Activated CD4-positive, CD25-positive, alpha-beta regulatory T cell treated with anti-CD3 and anti-CD28 coated beads, Interleukin-2, amount 50 U/mL, for 24 hours (primary cell): ENCODE results near the gene SPRED2.

Source experiments
- ATAC-seq, 2 donors: fragments of 150-1000 bp; cut with Tn5 transposase; one replicate each; pipeline ENCODE4 v1.10.0; 2021; ENCODE audit warnings: mild to moderate bottlenecking in 1 of 2, moderate library complexity in 1 of 2

Gene SPRED2, protein sequence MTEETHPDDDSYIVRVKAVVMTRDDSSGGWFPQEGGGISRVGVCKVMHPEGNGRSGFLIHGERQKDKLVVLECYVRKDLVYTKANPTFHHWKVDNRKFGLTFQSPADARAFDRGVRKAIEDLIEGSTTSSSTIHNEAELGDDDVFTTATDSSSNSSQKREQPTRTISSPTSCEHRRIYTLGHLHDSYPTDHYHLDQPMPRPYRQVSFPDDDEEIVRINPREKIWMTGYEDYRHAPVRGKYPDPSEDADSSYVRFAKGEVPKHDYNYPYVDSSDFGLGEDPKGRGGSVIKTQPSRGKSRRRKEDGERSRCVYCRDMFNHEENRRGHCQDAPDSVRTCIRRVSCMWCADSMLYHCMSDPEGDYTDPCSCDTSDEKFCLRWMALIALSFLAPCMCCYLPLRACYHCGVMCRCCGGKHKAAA

DNA sequence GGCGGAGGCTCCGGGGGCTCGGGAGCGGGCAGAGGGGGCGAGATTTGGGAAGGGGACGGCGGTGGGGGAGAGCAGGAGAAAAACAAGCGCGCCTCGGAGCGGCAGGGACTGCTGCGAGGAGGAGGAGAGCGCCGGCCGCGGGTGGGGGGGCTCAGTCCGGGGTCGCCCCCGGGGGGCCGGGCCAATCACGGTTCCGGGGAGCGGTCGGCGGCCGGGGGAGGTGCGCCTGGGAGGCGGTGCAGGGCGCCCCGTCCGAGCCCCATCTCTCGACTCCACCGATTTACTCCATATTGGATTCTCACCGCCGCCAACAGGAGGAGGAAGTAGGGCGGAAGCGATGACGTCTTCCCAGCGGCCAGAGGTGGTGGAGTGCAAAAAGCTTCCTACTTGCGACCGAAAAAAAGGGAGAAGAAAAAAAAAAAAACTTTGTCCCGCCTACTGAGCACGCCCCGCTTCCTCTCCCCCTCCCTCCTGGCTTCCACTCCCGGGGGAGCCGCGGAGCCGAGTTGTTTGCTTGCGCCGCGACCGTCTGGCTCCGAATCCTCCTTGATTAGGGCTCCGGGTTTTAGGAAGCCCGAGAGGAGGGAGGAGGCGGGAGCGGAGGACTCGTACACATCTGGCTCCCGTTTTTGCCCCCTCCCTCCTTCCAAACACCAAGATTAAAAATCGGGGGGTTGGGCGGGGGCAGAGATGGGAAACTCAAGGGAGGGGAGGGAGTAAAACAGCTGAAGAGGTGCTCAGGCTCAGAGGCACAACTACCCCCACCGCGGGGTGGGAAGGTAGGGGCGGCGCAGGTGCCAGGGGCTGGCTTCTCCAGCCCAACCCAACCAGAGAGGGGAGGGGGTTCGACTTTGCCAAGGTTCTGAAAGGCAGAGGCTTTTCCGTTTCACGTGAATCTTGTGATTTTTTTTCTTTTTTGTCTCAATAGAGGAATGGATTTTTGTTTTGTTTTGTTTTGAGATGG lies at the start of gene SPRED2:
TSS of gene SPRED2 (minus strand) at position 373 of the 964 bp plus-strand sequence. CDS start 612 bp downstream, outside the sequence.
- peak; percentile 44 for ATAC-seq

DNA sequence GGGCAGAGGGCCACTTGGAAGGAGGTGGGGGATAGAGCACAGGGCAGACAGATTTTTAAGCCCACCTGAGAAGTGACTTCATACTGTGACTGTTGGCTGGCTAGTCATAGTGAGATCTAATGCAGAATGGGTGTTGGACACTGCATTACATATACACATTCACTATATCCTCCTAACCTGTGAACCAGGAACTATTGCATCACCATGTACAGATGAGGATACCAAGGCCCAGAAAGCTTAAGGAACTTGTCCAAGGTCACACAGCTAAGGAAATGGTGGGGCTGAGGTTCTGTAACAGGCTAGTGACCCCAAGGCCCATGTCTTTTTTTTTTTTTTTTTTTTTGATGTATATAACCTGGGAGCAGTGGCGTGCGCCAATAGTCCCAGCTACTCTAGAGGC lies 49.6 kb upstream of the SPRED2 start:
- ATAC-seq, result no peak

DNA sequence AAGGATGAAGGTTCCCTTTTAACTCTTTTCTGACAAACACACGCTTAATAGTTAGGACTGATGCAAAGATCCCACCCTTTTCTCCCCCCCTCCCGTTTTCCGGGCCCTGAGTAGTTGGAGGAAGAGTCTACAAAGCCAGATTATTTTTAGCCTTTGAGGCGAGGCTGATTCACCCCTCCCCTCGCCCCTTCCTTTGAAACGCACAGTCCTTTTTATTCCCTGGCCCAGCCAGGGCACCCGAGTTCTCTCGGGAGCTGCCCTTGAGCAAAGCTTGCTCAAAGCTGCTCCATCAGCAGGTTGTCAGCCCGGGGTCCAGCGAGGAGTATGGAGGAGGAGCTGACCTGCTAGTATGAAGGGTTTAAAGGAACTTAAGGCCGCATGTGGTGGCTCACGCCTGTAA lies 47.1 kb upstream of the SPRED2 start:
- no peak for ATAC-seq

DNA sequence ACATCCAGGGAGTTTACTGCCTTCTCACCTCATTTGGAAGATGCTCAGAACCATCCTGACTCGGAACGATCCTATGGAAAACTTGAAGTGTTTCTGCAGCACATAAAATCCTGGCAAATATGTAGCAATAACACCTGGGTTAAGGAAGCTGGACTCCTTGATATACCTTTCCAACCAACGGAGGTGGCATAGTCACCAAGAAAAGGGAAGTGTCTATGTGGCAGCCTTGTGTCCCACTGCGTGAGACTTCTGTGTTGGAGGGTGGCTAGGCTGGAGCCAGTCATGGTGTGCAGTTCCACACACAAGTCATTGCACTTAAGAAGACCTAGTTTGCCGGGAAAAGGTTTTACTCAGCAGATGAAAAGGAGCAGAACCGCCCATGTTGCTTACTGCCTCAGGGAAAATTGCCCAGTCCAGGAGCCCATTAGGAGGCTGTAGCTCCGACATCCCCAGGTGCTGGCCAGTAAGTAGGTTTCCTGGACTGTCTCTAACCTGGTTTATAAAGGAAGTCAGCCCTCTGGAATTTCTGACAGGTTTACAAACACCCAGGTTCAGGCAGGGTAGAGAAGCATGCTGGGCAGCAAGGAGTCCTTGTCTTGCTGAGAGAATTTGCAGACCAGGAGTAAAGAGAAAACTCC lies 46.2 kb upstream of the SPRED2 start:
- ATAC-seq, result no peak

DNA sequence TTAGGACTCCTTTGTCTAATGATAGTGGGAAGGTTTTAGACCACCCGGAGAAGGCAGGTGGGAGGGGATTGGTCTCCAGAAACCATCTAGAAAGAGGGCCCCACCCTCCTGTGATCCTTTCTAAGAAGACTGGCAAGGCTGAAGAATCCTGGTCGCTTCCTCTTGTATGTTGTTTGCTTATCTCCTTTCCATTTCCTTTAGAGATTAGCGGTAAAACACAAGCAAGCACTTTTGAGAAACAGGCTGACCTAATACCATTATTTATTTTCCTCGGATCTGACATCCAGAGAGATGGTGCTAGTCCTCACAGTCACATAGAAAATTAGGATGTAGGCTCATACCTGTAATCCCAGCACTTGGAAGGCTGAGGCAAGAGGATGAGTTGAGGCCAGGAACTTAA lies 45.2 kb upstream of the SPRED2 start:
- no peak for ATAC-seq

DNA sequence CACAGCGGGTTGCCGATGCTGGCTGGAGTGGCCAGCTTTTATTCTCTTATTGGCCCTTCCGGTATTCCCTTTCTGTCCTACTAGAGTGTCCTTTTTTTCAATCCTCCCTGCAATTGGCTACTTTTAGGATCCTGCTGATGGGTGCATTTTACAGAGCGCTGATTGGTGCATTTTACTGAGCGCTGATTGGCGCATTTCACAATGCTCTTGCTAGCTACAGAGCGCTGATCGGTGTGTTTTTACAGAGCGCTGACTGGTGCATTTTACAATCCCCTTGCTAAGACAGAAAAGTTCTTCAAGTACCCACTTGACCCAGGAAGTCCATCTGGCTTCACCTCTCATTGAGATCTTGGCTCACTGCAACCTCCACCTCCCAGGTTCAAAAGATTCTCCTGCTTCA lies 44.4 kb upstream of the SPRED2 start:
- ATAC-seq, result no peak

DNA sequence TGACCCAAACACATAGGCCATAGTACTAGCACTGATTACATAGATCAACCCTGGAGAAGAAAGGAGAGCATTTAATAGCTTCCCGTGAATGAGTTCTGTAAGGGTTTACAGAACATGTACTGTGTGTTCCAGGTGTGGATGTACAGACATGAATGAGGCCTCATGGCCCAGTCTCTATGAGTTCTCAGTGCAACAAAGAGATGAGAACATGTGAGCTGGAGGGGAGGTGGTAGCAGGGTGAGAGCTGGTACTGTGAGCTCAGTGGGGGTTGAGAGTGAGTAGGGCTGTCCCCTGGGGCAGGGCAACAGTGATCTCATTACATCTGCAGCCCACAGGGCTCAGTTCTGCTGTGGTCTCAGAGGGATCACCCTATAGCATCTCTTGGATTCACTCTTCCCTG lies 42.6 kb upstream of the SPRED2 start:
- no peak for ATAC-seq

DNA sequence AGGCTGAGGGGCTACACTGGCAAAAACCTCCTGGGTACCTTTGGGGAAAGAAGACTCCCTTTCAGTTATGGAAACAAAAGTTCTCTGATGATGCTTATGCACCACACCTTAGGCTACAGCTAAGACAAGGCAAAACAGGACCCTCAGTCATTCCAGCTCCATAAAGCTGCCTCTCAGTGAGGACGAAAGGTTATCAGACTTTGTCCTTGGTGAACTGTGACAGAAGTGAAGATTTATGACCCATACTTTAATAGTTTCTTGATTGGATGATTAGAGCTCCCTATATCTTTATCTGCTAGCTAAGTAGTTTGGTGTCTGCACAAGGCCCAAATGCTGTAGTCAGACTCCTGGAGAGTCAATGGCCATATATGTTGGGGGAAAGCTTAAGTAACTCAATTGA lies 40.6 kb upstream of the SPRED2 start:
- no peak for ATAC-seq

DNA sequence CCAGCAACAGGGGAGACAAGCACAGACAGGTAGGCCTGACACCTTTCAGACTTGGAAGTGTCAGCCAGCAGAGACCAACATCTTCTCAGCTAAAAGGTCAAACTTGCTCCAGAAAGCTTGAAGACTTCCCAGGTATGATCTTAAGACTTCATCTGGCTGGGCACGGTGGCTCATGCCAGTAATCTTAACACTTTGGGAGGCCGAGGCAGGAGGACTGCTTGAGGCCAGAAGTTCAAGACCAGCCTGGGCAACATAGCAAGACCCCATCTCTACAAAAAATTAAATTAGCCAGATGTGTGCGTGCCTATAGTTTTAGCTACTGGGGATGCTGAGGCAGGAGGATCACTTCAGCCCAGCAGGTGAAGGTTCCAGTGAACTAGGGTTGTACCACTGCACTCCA lies 39.0 kb upstream of the SPRED2 start:
- ATAC-seq, result no peak

DNA sequence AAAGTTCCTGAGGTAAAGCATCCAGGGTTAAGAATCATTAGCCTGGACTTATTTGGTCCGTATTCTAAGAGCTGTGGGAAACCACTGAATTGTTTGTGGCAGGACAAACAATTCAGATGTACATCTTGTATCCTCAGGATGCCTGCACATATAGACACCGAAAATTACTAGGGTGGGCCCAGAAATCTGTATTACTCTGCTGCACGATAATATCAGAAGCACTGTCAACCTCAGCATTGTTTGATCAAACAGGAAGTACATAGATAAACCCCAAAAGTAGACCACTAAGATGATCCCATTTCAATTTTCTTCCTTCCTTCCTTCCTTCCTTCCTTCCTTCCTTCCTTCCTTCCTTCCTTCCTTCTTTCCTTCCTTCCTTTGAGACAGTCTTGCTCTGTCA lies 34.2 kb upstream of the SPRED2 start:
- ATAC-seq, result no peak

DNA sequence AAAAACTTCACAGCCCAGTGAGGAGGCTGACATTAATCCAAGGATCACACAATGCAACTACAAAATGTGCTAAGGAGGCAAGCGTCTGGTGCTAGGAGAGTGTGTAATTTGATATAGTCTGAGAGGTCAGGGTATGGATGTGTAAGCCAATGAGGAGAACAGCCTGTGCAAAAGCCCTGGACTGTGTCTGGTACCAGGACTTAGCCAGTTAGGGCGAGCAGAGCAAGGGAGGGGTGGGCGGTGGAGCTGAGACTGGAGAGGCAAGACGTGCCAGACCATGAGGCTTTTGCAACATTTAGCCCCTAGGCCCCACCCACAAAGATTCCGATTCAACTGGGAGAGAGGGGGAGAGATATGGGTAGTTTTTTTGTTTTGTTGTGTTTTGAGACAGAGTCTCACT lies 33.5 kb upstream of the SPRED2 start:
- no peak for ATAC-seq

DNA sequence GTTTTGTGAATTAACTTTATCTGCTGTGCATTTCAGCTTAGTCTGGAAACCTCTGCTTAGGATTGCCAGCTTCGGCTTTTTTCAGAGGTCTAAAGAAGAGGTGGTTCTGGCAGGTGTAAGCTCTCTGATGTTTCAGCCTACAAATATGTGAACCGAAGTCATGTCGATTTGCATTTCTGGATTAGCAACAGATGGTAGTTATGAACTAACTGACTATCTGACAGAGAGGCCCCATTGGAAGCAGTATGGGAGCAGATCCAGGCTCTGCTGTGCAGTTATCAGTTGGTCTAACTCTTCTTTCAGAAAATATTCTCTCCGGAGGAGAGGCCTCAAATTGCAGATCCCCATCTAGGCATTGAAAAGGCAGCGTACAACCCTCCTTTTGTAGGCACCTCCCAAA lies 32.7 kb upstream of the SPRED2 start:
- no peak for ATAC-seq

DNA sequence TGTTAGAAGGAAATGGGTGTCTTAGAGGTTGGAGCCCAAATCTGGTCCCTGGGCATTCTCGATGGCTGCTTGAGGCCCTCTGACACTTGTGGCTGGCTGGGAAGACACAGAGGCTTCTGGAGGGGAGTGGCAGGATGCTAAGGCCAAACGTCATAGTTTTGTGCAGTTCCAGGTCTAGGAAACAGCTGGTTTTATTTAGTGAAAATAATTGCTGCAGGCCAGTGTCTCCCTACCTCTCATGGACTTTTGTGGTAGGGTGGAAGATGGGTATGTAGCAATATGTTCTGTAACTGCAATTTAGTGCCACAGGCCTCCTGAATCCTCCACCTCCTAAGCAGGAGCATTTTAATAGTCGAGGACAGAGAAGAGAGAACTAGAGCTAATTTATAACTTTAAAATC lies 32.2 kb upstream of the SPRED2 start:
- no peak for ATAC-seq

DNA sequence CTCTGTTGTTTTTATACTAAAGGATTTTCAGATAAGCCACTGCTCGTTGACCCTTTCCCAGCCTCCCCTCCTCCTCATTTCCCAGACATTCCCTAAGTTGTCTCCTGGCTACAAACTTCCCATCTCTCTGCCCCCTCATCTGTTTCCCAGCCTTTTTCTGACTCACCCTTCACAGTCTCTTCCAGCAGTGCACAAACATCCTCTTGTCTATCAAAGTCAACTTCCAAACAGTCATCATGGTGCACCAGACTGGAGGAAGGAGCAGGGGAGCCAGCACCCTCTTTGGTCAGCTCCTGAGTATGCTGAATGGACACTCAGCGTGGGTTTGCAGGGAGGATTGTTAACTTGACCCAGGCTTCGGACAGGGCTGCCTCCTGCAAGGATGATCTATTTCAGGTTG lies 26.6 kb upstream of the SPRED2 start:
- no peak for ATAC-seq

DNA sequence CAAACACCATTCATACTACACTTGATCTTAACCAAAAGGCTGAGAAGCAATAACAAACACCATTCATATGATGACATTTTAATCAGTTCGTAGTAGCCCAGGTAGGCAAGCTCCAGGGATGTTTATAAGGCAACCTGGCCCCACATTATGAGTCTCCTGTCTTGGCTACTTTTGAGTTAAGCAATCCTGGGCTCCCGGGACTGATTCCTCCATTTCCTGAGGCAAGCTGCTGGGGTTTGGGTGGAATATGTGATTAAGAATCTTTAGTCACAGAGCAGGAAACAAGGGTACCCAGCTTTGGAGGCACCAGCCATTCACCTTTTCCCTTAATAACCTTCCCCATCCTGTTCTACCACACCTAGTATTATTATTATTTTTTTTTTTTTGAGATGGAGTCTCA lies 24.5 kb upstream of the SPRED2 start:
- no peak for ATAC-seq

DNA sequence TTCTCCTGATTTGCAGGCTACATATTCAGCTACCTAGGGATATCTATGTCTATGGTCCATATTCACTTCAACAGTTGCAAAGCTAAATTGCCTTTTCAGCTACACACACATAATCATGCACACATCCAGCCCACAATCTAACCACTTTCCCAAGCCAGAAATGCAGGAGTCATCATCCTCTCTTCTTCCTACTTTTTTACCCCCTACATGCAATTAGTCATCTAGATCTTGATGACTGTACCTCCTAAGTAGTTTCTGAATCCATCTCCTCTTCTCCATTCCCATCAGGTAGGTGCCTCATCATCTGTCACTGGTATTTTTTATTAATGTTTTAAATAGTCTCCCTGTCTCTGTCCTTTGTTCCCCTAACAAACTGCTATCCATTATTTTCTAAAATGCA lies 23.7 kb upstream of the SPRED2 start:
- ATAC-seq, result no peak

DNA sequence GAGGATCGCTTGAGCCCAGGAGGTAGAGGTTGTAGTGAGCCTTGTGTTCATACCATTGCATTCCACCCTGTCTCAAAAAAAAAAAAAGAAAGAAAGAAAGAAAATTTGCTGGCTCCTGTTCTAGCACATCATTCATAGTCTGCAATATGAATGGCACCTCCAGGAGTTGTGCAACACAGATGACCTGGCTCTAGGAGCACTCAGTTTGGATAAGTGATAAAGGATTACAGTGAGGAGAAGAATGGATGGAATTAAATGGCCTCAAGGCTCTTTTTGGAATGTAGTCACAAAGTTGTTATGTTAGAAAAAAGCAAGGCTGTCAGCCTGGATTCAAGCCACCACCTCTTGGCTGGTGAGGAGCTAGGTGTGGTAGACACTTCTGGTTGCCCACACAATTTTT lies 21.5 kb upstream of the SPRED2 start:
- no peak for ATAC-seq

DNA sequence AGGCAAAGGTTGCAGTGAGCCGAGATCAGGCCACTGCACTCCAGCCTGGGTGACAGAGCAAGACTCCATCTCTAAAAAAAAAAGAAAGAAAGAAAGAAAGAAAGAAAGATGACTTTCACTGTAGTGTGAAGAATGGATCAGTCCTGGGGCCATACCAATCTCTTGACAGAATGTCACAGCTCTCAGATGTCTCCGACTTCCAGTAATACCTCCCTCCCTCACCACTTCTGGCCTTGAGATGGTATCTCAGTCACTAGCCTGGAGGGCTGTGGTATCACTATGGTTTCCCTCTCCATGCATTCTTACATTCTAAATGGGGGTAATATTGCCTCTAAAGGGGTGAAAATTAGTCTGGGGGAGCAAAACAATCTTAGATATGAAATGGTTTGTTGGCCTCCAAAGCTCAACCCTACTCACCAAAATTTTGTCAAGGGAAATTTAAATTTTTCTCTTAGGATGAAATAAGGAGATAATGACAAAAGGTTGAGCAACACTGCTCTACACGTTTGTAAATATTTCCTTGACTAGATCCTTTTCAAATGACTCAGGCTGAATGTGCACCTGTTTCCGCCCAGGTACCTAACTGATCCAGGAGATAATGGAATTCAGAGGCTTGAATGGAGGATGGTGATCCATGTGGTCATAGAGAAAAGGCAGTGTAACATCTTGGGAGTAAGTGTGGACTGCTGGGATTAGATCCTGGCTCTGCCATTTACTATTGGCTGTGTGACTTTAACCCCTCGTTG lies 19.9 kb upstream of the SPRED2 start:
- ATAC-seq, result no peak

DNA sequence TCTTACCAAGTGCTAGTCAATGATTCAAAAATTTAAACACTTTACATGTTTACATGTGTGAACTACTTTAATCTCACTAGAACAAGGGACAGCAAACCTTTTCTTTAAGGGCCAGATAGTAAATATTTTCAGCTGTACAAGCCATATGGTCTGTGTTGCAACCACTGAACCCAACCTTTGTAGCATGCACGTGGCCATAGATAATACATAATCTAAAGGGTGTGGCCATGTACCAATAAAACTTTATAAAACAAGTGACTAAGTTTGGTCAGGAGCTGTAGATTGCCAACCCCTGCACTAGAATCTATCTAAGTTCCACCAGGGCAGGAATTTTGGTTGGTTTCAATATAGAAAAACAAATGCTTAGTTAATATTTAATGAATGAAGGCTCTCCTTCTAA lies 18.4 kb upstream of the SPRED2 start:
- ATAC-seq, result no peak

DNA sequence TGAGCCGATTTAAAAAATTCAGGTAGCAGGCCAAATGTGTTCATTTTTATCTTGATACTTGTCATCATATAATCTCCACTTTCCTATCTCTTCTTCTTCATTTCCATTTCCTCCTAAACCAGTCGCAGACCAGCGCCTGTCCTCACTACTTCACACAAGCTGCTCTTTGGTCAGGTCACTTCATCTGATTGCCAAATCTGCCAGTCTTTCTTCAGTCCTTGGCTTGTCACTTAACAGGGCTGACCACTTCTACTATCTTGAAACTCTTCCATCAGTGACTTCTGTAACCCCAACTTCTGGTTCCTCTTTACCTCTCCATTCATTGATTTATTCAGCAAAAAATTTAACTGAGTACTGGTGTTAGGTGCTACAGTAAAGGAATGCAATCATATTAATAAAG lies 18.0 kb upstream of the SPRED2 start:
- ATAC-seq, result no peak

DNA sequence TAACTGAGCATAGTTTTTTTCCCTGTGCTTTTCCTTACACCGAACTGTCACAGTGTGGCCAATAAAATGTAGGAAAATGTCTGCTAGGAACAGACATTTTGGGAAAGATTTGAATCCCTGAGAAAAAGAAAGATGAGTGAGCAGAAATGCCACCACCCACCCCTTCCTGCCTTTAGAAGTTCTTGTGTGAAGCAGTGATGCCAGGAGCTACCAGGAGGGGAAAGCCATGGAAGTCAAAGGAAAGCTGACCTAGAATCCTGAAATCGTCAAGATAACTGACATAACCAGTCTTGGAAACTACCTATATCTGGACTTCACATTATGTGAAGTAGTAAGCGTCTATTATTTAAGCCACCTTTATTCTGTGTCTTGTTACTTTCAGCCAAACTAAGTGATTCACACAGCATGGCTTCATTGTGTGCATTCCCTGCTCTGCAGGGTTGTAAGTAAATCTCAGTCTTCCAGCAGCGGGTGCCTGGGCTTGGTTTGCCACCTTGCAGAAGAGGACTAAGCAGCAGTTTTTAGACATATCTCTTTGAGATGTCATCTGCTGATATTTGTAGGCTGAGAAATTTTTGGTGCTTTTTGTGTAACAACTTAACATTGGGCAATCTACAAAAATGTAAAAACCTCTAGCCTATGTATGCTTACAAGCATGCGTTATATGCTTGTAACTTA lies 11.2 kb upstream of the SPRED2 start:
- no peak for ATAC-seq

DNA sequence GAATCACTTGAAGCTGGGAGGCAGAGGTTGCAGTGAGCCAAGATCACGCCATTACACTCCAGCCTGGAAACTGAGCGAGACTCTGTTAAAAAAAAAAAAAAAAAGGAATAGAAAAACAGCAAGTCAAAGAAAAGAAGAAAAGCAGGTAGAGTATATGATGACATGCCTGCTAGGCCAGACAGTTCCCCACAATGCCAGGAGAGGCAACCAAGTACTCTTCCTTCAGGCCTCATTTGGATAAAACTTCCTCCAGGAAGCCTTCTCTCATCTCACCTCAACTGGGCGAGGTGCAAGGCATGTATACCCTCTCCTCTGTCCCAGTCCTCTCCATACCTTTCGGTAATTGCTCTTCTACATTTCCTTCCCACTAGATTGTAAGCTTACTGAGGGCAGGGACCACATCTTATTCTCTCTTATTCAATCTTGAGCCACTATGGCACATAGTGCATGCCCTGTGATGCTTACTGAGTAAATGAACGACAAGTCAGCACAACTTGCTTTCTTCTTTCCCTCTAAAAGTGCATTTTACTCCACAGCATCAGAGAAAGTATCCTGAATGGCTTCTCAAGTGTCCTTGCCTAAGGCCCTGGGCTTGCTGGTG lies 10.1 kb upstream of the SPRED2 start:
- ATAC-seq, result no peak
